ENCODE results near the gene IL25. TPM values are rescaled to one million over a fixed set of nuclear protein-coding genes. Genes with fewer than 3 reads are reported as not detected.
"Not testable (repeated sequence)": the region's sequence is repeated elsewhere in the genome, so short reads cannot be mapped to it uniquely, and the experiment has no call there.

The IL25 gene
- total RNA-seq, 1 donor from 2014 or later: not detected

DNA sequence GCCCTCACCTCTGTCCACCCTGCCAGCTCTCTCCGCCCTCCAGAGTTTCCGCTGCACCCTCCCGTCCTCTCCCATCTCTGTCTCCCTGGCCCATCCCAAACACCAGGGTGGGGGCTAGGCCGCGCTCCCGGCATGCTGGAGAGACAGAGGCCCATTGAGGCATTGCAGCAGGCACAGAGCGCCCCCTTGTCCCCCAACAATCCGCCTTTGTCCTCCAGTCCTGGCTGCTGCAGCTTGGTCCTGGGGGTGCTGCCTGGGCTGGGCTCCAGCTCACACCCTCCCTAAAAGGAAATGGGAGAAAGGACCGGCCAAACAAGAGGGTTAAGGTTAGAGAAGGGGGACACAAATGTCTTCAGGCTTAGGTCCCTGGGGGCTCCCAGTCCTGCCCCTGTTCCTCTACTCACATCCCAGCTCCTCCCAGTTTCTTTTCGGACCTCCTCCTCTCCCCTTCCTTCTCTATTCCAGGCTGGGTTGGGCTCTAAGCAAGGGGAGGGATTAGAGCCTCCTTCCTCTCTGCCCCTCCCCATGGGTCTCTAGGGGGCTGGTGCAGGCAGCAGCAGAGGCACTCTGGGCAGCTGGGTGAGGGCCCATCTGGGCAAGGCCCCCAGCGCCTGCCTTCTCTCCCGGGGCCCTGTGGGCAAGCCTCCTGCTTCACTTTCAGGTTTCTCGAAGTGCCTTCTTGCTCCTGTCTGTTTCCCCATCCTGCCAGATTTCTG, 4.0 kb downstream of the IL25 start, which contains the start of gene CMTM5:
Gene CMTM5 (plus strand): TSS at position 565 of the 716 bp plus-strand sequence. CDS start 206 bp downstream, outside the sequence.
- peak; percentile 26 for DNase-seq

DNA sequence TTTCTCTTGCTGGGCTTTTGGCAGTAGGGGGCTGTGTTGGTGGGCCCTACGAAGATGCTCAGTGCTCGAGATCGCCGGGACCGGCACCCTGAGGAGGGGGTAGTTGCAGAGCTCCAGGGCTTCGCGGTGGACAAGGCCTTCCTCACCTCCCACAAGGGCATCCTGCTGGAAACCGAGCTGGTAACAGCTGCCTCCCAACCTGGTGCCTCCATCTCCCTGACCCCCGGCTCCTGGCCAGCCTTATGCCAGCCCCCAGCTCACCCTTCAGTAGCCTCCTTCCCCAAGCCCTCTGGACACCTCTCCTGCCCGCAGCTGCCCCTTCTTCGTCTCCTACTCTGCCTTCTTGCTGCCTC, 4.6 kb downstream of the IL25 start:
- DNase-seq: no peak

DNA sequence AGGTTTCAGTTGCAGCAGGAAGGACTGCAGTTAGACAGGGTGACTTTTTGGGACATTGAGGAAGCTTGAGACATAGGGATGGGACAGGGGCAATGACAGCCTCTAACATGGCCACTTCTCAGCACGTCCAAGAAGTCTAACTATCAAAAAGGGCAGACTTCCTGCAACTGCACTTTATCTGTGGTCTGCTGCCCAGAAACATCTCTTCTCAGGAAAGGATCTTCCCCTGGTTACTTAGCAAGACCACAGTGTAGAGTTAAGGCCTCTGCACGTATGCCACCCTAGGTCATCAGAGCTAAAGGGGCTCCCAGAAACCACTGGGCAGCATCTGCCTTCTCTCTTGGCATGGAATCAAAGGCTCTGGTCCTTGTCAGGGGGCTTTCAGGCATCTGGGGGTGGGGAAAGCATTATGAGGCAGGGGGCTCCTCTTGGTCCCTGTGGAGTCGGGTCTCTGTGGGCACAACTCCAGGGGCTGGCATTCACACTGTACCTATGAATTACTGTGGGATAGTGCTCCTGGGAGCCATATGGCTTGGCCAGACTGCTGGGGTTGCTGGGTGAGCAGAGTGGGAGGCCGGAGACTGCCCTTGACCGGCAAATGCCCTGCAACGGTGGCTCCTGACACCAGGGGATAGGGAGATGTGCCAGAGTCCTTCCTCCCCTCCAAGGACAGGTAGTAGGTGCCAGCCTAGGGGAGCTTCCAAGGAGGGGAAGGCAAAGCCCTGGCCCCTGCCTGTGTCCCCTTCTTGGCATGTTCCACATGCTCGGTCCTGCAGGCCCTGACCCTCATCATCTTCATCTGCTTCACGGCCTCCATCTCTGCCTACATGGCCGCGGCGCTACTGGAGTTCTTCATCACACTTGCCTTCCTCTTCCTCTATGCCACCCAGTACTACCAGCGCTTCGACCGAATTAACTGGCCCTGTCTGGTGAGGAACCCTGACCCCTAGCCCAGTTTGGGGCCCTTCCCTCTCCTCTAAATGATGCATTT, 5.3 kb downstream of the IL25 start:
- no peak for DNase-seq

DNA sequence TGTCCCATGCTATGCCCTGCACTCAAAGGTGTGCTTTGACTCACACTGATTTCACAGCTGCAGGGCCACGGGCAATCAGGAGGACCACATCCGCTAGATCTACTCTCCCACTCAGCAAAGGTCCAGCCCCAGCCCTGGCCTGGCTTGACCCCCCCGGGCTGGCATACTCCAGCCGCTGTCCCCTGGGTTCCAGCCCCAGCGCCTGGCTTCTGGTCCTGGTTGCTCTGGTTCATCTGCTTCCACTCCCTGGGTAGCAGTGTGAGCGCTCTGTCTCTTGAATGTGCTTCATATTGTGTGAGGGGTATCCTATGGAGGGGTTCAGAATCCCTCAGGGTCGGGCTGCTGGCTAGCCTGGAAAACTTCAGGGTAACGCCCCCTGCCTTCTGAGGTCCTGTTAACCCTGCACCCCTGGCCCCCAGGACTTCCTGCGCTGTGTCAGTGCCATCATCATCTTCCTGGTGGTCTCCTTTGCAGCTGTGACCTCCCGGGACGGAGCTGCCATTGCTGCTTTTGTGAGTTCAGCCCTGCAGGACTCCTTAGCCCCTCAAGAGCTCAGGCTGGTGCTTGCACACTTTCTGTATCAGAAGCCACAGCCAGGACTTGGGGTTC, 6.1 kb downstream of the IL25 start:
- no peak for DNase-seq

DNA sequence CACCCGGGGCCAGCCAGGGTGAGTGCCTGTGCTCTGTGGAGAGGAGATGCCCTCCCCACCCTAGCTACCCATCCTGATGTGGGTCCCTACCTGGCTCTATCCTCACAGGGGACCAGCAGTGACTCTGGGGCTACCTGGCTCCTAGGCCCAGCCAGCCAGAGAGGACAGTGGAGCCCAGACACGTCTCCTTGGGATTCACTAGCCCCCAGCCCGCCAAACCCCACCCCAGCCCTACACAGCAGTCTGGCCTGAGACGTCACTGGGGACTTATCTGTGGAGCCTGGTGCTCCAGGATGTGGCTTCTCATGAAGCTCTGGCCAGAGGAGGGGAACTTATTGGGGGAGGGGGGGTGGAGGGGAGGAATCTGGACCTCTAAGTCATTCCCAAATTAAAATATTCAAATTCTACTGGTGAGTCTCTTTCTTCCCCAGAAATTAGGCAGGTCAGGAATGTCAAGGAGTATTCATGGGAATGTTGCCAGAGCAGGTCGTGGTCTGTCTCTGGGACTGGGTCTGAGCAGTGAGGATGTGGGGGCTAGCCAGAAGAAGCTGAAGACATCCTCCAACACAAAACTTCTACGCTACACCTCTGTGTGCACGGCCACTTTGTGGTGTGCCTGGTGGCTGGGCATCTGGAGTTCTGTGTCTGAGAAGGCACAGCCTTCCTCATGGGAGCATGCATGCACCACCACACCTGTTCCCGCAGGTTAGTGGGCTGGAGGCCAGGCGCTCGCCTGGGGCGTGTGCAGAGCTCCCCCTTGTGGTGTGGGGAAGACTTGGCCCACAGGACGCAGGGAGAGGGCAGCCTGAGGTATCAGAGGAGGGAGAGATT, 7.0 kb downstream of the IL25 start:
- DNase-seq: no peak

DNA sequence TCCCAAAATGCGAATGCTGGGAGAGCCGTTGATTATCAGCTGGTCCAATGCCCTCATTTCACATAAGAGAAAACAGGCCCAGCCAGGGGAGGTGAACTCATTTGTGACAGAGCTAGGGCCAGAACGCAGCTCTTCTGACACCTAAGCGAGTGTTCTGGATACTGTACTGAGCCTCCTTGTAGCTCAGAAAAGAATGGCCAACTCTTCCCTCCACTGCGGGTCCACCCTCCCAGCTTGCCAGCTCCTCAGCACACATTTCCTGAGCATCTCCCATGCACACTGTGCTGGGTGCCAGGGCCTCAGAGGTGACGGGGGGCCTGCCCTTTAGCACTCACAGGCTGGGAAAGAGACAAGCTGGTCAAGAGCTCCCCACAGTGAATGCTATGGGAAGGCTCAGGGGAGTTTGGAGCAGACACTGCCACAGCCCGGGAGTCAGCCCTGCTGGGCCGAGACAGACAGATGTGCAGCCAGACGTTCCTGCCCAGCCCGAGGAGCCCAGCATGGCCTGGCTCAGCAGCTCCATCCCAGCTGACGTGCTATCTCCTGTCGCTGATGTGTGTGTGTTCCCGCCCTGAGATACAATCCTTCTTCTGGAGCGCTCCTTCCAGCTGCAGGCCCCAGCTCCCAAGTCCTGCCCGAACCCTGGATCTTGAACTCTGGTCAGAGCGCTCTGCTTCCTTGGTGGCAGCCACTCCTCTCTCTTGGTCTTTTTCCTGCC, 7.7 kb downstream of the IL25 start:
- no peak for DNase-seq

DNA sequence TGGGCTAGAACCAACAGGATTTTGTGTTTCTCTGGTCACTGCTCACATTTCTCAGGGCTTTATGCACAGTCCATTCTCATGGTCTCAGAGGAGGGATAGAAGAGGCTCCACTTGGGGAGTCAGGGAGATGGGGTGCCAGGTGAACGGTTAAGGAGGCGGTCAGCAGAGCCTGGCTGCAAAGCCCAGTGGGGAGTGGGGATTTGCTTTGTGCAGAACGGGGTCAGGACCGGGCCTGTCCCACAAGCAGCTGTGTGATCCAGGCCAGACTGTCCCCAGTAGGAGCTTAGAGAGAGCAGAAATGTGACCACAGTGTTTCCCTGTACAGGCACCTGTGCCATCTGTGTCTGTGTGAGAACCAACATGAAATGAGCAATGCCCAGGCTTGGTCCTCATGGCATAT, 8.4 kb downstream of the IL25 start:
- DNase-seq: no peak

DNA sequence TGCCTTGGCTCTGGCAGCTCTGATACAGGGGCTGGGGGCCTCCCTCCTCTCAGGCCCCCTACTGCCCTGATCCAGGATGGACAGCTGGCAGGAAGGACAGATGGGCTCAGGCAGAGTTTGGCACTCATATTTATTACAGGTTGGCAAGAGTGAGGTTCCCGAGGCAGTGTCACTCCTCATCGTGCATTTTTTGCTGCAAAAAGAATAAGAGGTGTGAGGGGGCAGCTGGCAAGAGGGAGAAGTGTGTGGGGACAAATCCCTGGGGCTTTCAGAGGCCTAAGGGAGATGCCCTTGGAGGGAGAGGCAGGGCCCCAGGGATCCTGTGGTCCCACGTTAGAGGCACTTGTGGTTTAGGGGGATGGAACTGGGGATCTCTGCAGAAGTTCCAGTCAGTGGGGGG, 9.3 kb downstream of the IL25 start:
- DNase-seq: no peak

DNA sequence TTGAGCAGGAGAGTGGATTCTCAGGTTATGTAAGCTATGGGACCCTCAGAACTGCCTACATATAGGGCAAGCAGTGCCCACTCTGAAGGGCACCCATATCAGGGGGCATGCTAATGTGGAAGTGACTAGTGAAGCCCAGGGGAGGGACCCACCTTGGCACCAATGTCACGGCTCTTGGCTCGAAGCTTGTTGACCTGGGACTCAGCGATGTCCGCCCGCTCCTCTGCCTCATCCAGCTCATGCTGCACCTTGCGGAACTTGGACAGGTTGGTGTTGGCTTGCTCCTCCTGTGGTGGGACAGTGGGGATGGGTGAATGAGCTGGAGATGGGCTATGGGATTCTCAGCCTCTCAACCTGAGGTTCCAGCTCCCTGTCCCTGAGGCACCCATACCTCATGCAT, 9.7 kb downstream of the IL25 start:
- no peak for DNase-seq

DNA sequence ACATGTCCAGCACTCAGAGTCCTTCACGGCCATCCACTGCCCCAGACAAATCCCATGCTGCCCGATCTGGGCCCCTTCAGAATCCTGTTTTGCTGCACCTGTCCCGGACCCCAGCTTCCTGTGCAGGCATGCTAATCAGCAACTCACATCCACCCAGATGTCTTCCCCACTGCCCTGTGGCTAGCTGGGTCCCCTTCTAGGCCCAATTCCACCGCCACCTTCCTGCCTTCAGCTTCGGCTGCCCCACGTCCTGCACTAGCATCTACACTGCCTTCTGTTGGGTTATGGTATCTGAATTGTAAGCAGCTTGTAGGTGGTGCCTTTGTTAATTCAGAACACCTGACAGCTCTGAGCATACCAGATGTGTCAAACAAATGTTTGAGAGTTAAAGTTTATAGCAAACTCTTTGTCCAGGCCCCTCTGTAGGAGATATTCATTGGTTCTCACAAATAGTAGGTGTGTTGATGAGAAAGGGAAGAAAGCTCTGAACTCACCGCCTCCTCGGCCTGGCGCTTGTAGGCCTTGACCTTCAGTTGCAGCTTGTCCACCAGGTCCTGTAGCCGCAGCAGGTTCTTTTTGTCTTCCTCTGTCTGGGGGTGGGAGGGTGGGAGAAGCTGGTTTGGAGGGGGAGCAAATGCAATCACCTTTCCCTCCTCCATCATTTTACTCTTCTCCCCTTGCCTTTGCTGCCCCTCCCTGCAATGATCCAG, 10.3 kb downstream of the IL25 start:
- DNase-seq: no peak

DNA sequence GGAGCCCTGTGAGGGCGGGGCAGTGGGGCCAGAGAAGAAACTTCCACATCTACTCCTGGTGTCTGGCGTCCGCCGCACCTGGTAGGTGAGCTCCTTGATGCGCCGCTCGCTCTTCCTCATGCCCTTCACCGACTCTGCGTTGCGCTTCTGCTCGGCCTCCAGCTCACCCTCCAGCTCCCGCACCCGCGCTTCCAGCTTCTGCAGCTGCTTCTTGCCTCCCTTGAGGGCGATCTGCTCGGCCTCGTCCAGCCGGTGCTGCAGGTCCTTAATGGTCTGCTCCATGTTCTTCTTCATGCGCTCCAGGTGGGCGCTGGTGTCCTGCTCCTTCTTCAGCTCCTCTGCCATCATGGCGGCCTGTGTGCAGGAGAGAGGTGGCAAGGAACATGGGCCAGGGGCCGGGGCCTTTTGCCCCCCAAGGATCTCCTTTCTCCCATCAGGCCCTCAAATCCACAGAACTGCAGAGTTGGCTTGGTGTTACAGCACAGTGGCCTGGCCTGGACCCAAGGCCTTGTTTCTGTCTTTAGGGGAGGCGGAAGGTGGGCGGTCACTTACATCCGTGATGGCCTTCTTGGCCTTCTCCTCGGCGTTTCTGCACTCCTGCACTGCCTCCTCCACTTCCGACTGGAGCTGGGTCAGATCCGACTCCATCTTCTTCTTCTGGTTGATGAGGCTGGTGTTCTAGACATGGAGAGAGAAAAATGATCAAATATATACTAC, 11.9 kb downstream of the IL25 start:
- no peak for DNase-seq

DNA sequence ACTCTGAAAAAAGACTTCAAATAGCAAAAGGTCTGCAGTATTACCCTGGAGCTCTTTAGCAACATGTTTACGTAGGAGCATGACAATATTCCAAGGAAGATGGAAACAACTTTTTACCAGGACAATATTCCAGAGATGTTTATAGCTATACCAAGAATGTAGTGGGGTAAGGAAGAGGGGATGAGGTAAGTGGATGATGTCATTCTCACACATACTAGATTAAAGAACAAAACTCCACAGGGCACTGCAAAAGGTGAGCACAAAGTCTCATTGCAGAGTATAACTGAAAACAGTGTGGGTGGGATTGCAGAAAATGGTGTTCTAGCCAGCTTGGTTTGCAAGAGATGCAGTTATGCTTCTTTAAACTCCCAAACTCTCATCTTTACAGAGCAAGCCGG, 12.6 kb downstream of the IL25 start:
- DNase-seq: no peak

DNA sequence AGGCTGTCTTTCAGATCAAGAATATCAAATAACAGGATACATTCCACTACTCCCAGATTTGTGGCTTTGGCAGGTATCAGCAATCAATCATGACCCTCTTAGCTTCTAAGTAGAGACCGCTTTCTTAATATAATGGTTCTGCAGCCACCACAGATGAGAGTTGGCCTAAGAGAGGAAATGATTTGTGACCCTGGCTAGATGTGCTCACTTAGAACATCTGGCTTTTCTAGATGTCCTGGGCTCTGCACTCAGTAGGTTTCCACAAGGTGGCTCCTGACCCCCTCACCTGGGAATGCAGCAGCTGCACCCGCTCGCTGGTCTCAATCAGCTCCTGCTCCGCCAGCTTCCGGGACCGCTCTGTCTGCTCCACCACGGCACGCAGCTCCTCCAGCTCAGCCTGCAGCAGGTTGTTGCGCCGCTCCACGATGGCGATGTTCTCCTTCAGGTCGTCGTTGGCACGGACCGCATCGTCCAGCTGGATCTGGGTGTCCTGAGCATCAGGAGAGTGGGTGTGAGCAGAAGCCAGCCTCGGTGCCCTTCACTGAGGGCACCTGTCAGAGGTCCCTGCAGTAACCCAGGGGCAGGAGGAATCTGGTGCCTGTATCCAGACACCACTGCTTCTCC, 13.1 kb downstream of the IL25 start:
- DNase-seq: no peak

DNA sequence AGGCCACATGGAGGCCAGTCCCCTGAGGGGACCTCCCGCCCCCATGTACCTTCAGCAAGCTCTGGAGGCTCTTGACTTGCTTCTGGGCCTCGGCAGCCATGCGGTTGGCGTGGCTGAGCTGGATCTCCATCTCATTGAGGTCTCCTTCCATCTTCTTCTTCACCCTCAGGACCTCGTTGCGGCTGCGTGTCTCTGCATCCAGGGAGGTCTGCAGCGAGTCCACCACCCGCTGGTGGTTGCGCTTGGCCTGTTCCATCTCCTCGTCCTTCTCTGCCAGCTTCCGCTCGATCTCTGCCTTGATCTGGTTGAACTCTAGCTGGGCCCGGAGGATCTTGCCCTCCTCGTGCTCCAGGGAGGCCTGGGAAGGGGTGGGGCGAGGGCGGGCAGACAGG, 13.7 kb downstream of the IL25 start:
- DNase-seq: not testable (repeated sequence)

DNA sequence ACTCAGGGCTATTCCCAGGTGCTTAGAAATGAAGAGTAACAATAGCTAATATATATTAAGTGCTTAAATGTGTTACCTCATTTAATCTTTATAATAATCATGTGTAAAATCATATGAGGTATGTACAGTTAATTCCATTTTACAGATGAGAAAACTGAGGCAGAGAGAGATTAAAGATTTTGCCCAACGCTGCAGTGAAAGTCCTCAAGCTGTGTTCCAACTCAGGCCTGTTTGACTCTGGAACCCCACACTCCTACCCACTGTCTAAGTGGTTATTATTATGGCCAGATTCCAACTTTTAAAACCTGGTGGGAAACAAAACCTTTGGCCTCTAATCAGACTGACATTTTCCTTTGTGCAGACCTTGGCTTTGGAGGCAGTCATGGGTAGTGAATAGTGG, 14.4 kb downstream of the IL25 start:
- no peak for DNase-seq

DNA sequence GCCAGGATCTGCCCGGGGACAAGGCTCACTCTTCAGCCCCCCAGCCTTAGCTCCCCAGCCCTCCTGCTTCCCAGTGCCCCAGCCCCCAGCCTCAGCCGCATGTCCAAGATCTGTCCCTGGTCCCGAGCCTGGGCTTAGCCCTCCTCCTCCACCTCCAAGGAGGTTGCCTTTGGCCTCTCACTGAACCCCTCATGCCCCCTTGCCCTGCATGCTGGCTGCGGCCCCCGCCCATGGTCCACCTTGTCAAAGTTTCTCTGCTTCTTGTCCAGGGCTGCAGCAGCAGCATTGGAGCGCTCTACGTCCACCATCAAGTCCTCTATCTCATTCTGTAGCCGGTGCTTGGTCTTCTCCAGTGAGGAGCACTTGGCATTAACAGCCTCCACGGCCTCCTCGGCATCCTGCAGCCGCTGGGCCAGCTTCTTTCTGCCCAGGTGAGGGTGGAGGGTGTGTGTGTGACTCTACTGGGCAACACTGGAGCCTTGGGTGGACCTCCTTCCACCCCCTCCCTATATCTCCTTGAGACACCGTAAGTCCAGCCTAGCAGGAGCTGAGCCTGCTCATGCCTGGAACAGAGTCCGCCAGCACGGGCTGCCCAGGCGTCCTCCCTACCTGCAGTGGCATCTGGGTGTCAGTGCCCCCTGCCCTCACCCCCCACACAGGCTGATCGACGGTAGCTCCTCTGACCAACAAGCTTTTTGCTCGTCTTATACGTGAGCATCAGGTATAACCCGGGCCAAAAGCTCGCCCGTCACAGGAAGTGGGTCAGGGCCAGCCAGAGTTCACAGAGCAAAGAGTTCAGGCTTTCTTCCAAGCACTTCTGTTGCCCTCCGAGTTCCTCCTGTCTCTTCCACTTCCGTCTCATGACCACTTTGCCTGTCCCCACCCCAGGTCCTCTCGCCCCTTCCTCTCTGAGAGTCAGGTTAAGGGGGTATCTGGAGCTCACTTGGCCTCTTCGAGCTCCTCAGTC, 15.6 kb downstream of the IL25 start:
- no peak for DNase-seq

DNA sequence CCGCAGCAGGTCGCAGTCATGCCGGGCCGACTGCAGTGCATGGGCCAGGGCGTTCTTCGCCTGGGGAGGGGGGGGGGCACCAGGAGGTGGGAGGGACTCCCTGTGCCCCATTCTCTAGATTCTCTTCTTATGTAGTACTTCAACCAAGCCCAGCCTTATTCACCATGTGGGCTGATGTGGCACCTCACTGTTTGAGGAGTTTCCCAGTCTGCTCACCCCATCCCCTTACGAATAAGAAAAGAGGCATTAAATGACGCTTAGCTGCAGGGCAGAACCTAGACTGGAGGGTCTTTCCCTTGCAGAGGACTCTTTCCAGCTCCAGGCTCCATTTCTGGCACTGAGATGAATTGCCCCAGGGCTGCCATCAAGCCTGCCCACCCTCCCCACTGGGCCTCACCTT, 16.4 kb downstream of the IL25 start:
- DNase-seq: no peak

DNA sequence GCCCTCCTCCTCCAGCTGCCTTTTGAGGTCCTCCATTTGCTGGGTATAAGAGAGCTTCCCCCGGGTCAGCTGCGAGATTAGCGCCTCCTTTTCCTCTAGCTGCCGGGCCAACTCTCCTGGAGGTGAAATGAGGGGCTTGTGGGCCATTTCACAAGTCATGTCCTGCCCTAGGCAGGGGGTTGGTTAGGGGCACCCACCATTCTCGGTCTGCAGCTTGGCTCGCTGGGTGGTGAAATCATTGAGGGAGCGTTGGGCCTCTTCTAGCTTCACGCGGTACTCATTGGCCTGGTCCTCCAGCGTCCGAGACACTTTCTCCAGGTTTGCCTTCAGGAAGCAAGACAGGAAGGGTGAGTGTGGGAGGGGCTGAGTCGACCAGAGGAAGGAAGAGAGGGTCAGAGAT, 16.8 kb downstream of the IL25 start:
- no peak for DNase-seq

Measured in skin of body (tissue), 2 donors.